Upper lobe of left lung (tissue), 4 donors: ENCODE measurements around the gene FNDC11.

ENCODE experiments used
- CTCF ChIP-seq, 6 experiments: fragments of 450-650 bp in 4 of 6; fragments of 200-600 bp in 2 of 6; sonication (generic) in 2 of 6; IDR thresholded peaks; one replicate each; pipeline ENCODE4 v1.5.1; 2016 to 2019; ENCODE audit warnings: antibody characterized with exemption in 6 of 6
- EP300 ChIP-seq, 4 donors: sonication (generic); formaldehyde crosslinking; IDR thresholded peaks; one replicate each; pipeline ENCODE4 v1.5.1; 2017; ENCODE audit warnings: antibody characterized with exemption in 4 of 4, control low read depth in 2 of 4
- POLR2A ChIP-seq, 4 donors: fragments of 450-650 bp; IDR thresholded peaks; one replicate each; pipeline ENCODE4 v1.5.1; 2016 to 2017; ENCODE audit warnings: antibody characterized with exemption in 4 of 4, mild to moderate bottlenecking in 2 of 4
- POLR2AphosphoS5 ChIP-seq, 2 donors: sonication (generic); formaldehyde crosslinking; IDR thresholded peaks; one replicate each; pipeline ENCODE4 v1.5.1; 2017; ENCODE audit warnings: antibody characterized with exemption in 2 of 2

DNA sequence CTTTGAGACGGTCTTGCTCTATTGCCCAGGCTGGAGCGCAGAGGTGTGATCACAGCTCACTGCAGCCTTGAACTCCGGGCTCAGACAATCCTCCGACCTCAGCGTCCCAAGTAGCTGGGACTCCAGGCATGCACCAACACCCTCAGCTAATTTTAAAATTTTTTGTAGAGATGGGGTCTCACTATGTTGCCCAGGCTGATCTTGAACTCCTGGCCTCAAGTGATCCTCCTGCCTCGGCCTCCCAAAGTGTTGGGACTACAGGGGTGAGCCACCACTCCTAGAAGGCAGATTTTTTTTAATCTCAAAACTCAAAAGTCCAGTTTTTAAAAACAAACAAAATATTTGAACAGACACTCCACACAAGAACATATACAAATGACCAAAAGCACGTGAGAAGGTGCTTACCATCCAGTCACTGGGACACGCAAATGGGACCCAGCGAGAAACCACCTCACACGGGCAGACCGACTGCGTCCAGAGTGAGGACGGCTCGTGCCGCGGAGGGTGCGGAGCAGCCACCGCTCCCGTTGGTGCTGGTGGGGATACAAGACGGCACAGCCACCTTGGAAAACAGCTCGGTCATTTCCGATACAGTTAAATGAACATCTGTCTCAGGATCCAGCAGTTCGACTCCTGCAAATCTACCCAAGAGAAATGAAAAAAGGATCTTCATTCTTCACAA lies 28.6 kb downstream of the FNDC11 start:
- TF ChIP-seq POLR2A (IDR thresholded peaks at IDR 0.05): no peak
- TF ChIP-seq CTCF (IDR thresholded peaks at IDR 0.05): no peak
- TF ChIP-seq POLR2AphosphoS5 (IDR thresholded peaks at IDR 0.05): no peak
- no peak for TF ChIP-seq EP300 (IDR thresholded peaks at IDR 0.05)
